GM15510 (cell line): ENCODE results near the gene CHCHD3.

Experiments used
- POLR2A ChIP-seq: IDR thresholded peaks from 3 replicates; pipeline ENCODE4 v1.6.1; 2011; ENCODE audit warnings: borderline replicate concordance; ENCODE audit not compliant: insufficient read length; ENCODE audit errors: extremely low read depth

Gene CHCHD3

GRCh38 chr7:133036289-133036688 is 45.6 kb downstream of the CHCHD3 start:
- no peak for TF ChIP-seq POLR2A

GRCh38 chr7:133030346-133030745 is 51.5 kb downstream of the CHCHD3 start:
- no peak for TF ChIP-seq POLR2A

- TF ChIP-seq POLR2A: no peak
These were observed 52.4 kb downstream of the CHCHD3 start for GRCh38 chr7:133029463-133029862.

- TF ChIP-seq POLR2A: no peak
These were observed 54.5 kb downstream of the CHCHD3 start for GRCh38 chr7:133027397-133027796.

- no peak for TF ChIP-seq POLR2A
These were observed 55.6 kb downstream of the CHCHD3 start for GRCh38 chr7:133026210-133026859.

GRCh38 chr7:133025056-133025455 is 56.8 kb downstream of the CHCHD3 start:
- no peak for TF ChIP-seq POLR2A

- TF ChIP-seq POLR2A: no peak
These were observed 57.3 kb downstream of the CHCHD3 start for GRCh38 chr7:133024596-133024995.

- TF ChIP-seq POLR2A: no peak
These were observed 58.4 kb downstream of the CHCHD3 start for GRCh38 chr7:133023370-133024071.

GRCh38 chr7:133022661-133023060 is 59.2 kb downstream of the CHCHD3 start:
- TF ChIP-seq POLR2A: no peak

- no peak for TF ChIP-seq POLR2A
These were observed 60.7 kb downstream of the CHCHD3 start for GRCh38 chr7:133021196-133021595.

GRCh38 chr7:133020496-133020895 is 61.4 kb downstream of the CHCHD3 start:
- no peak for TF ChIP-seq POLR2A

- TF ChIP-seq POLR2A: no peak
These were observed 62.3 kb downstream of the CHCHD3 start for GRCh38 chr7:133019590-133019989.

GRCh38 chr7:133016604-133017003 is 65.3 kb downstream of the CHCHD3 start:
- no peak for TF ChIP-seq POLR2A

GRCh38 chr7:133015888-133016287 is 66.0 kb downstream of the CHCHD3 start:
- TF ChIP-seq POLR2A: no peak

- TF ChIP-seq POLR2A: no peak
These were observed 70.1 kb downstream of the CHCHD3 start for GRCh38 chr7:133011746-133012145.
